GM21381 (cell line): ENCODE measurements around the gene RGMA.
"Not testable (repeated sequence)": the region's sequence is repeated elsewhere in the genome, so short reads cannot be mapped to it uniquely, and the experiment has no call there.

ENCODE experiments used
- ATAC-seq: cut with Tn5 transposase; IDR thresholded peaks from one replicate; pipeline ENCODE4 v1.9.1; 2021; ENCODE audit warnings: mild to moderate bottlenecking, moderate library complexity; ENCODE audit not compliant: unreplicated experiment

Gene RGMA

DNA sequence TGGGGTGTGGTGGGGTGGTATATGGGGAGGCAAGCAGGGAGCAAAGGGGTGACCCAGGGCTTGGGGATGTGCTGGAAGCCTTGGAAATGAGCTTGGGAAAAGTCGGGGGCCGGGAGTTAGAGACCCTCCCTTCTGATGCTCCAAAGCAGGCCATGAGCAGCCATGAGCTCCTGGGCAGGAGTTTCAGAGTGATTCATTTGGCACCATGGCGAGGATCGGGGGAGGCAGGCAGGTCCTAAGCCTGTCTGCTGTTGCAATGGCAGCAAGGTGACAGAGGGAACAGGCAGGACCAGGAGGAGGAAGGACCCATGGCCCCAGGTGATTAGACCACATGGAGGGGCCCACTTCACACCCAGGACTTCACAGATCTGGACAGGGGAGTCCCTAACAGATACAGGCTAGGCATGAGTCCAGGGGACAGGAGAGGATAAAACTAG lies 21.3 kb downstream of the RGMA start:
- ATAC-seq: no peak

DNA sequence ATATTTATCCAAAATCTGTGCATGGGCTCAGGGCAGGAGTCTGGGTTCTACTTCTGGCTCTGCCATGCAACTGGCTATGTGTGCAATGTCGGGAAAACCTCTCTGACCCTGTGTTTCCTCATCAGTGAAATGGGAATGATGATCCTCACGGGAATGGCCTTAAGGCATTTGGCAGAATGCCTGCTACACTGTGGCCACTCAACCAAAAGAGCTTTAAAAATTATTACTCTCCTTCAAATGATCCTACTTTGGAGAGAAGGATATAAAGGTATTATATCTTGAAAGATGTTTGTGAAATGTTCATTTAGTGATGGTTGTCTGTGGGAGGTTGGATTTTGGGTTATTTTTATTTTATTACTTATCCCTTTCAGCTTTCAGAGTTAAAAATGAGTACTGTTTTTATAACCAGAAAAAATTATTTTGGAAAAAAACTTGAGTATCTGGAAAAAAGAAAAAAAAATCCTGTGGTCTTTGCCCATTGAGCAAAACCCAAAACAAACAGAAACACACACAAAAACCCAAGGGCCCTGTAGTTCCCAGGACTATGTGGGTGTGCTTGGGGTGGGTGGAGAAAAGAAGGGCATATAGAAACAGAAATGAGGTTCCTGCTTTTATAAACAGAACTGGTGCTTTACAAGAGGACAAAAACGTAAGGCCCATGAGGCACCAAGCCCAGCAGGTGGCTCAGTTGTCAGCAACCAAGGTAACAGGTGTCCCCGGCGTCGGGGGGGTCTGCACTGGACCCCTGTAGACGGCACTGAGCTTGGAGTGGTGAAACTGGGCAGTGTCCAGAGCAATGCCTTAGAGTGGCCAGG lies 22.0 kb downstream of the RGMA start:
- ATAC-seq: no peak

DNA sequence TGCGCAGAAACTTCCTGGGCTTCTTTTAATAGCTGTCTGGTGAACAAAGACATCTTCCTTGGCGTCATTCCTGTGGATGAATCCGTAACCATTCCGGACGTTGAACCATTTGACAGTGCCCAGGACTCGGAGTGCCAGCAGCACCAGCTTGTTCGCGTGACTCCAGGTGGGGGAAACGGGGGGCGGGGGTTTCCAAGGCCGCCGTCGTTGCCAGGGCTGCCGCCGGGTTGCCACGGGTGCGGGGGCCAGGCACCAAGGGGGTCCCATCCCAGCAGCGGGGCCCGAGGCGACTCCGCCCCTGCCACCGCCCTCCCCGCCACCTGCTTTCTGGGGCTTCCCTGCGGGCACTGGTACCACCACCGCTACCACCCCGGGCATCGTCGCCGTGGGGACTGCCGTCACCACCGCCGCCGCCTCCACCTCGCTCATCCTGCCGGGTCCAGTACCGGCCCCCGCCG lies 22.8 kb downstream of the RGMA start:
- ATAC-seq: no peak

- ATAC-seq: no peak
These were observed 23.4 kb downstream of the RGMA start for GRCh38 chr15:93065641-93066045.

DNA sequence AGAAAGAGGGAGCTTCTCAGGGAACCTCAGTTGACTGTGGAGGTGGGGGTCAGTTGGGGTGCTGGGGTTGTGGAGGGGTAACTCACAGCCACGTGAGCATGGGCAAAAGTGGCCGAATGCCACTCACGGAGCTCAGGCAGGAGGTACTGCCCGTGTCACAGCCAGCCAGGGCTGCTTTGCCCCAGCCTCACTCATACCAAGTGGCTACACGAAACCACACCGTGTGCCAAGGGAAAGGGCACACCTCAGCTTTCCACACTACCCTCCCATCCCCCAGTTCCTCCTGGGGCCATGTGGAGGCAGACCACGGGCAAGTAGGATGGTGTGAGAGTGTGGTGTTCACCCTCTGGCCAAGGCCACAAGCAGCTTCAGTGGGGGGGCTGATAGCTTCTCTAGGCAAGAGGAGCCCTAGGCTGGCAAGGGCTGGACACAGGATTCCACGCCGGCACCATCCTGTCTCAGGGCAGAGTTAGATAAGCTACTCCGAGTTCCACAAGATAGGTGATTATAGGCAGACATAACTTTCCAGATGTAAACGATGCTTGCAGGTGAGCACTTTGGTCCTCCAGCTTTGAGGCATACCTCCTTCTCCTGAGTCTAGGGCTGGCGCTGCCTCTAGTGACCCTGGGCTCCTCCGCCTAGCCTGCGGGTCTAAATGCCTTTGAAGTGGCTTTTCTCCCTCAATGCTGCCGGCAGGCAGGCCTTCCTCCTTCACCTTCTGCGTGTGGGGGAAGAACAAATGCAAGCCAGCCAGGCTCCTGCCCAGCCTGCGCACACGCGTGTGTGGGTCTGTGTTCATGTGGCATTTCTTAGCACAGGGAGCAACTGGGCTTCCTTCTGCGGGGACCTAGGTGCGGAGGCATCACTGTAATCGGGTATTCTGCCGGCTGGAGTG lies 25.0 kb downstream of the RGMA start:
- ATAC-seq: no peak

GRCh38 chr15:93063262-93063671 lies 25.7 kb downstream of the RGMA start:
- ATAC-seq: no peak

- not testable (repeated sequence) for ATAC-seq
These were observed 26.3 kb downstream of the RGMA start for GRCh38 chr15:93062628-93063261.

- ATAC-seq: no peak
These were observed 28.4 kb downstream of the RGMA start for GRCh38 chr15:93060336-93061248.

GRCh38 chr15:93059442-93059841 lies 29.6 kb downstream of the RGMA start:
- no peak for ATAC-seq

- no peak for ATAC-seq
These were observed 30.0 kb downstream of the RGMA start for GRCh38 chr15:93058904-93059427.

- ATAC-seq: no peak
These were observed 30.9 kb downstream of the RGMA start for GRCh38 chr15:93058128-93058527.

DNA sequence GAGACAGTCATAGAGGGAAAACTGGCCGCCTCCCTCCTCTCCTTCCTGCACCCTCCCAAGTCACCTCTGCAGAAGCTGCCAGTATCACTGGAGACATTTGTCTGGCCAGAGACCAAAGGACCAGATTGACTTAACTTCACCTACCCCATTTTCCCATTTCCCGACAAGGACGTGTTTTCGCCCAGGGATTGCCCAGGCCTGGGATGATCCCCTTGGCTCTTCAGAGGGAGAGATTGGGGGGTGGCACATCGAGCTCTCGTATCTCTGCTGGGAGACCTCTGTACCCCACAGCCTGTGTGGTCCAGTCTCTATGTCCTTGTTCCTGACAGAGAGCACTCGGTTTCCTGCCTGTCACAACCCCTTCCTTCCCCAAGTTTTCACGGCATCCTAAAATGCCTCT lies 31.4 kb downstream of the RGMA start:
- no peak for ATAC-seq

- ATAC-seq: no peak
These were observed 32.2 kb downstream of the RGMA start for GRCh38 chr15:93056836-93057235.

GRCh38 chr15:93055211-93055610 lies 33.8 kb downstream of the RGMA start:
- no peak for ATAC-seq

DNA sequence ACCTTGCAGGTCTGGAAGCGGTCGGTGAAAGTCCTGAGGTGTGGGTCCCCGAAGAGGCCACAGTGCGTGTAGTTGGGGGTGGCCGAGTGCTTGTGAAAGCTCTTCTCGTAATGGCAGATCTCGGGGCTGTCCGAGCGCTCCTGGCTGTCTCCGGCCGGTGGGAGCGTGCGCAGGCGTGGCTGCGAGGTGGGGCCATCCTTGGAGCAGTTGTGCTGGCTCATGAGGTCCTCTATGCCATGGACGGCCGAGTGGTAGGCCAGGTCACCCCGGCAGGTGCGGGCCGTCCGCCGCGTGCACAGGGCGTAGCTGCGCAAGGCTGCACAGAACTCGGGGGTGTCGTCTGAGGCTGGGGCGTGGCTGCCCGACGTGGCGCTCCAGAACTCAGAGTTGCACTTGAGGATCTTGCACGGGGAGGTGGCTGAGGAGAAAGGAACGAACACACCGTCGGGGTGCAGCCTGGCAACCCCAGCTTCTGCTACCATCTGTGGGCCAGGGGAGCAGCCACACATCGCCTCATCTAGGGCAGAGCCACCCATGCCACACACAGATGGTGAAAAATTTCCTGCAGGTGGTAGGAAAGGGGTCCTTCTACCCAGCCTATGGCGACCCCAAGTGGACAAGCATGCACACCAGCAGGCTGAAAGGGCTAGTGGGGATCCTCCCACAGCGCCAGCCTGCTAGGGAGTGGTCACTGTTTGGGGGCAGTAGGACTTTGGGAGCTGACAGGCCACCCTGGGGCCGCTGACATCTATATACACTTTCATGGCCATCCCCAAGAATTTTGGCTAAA lies 36.7 kb downstream of the RGMA start:
- no peak for ATAC-seq

GRCh38 chr15:93051236-93052089 lies 37.5 kb downstream of the RGMA start:
- no peak for ATAC-seq

DNA sequence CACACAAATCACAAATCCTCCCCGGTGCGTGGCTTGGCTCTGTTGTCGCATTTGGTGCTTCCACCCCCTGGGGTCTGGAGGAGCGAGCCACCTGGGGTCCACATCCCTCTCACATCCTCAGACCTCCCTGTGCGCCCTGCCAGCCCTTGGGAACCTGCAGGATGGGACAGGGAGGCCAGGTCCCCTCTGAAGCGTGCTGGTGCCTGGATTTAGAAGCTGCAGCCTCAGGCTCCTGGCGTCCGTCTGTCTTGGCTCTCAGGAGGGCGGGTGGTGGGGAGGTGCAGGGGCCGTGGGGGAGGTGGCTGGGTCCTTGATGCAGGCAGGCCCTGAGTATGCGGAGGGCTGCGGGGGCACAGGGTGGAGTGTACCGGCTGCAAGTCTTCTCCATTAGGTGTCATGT lies 38.4 kb downstream of the RGMA start:
- no peak for ATAC-seq

DNA sequence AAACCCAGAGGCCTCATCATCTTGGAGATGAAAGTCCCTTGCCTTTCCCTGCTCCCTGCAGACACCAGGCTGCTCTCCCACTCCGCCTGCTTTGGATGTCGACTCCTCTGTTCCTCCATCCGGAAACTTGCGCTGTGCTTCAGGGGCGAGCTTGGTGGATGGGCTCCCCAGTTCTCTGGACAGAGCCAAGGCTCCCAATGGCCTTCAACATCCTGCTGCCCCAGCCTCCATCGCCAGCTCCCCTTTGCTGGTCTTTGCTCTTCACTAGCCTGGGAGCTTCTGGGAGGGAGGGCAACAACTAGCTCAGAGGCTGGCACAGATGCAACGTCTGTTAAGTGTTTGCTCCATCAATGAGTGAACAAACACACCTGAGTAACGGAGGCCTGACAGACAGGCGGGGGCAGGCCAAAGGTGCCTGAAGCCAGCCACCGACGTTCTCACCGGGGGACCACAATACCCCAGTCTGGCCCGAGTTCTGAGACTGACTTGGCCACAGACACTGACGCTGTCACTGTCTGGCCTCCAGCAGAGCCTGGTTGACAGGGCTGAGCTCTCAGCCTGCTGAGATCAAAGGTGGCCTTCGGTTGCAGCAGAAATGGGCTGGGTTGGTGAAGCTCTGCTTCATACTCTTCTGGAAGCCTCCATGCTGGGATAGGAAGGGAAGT lies 39.0 kb downstream of the RGMA start:
- ATAC-seq: no peak
